Measurements from ENCODE around the gene PLXNC1.

Gene PLXNC1

GRCh38 chr12:94260717-94261116 is 112.3 kb downstream of the PLXNC1 start:
- Histone ChIP-seq H3K36me3 (ENCODE audit: control insufficient read depth, insufficient read depth, low read length) (peaks cover 11% of the 10 kb centered on the region), H3K4me3 (ENCODE audit: insufficient read depth, low read depth, low read length, poor library complexity, severe bottlenecking) (no peak overlapping the region), H3K4me1 (ENCODE audit: control insufficient read depth, insufficient read depth, low read length, poor library complexity, severe bottlenecking) (peaks cover 22% of the 10 kb centered on the region), H3K27ac (ENCODE audit: insufficient read depth, low read length, poor library complexity, severe bottlenecking) (no peak overlapping the region), H3K27me3 (replicated peaks; ENCODE audit: control insufficient read depth, insufficient read depth, low read length, poor library complexity, severe bottlenecking) (no peaks in the 10 kb centered on the region), H3K9me3 (ENCODE audit: control insufficient read depth, low read length) (no peaks in the 10 kb centered on the region)
- no peak for DNase-seq

DNA sequence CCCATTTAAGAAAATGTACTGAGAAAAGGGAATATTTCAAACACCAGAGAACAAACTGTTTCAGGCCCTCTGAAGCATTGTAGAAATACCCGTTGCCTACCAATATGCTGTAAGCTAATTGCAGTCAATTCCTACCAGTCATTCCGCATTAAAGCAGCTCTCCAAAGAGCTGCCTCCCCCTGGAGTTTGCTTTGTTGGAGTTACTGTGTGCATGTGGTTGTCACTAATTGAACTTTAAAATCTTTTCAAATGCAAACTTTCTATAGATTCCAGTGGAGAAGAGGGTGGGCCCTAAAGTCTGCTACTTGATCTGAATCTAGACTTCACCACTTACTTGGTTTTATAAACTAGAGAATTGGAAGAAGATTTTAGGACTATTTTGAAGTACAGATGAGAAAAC is 112.7 kb downstream of the PLXNC1 start:
- H3K27ac ChIP-seq (ENCODE audit: insufficient read depth, low read length, poor library complexity, severe bottlenecking), result no peak overlapping the region
- H3K27me3 ChIP-seq (replicated peaks; ENCODE audit: control insufficient read depth, insufficient read depth, low read length, poor library complexity, severe bottlenecking), result no peaks in the 10 kb centered on the region
- H3K36me3 ChIP-seq (ENCODE audit: control insufficient read depth, insufficient read depth, low read length), result peaks cover 7% of the 10 kb centered on the region
- peaks cover 22% of the 10 kb centered on the region for H3K4me1 ChIP-seq (ENCODE audit: control insufficient read depth, insufficient read depth, low read length, poor library complexity, severe bottlenecking)
- no peaks in the 10 kb centered on the region for H3K9me3 ChIP-seq (ENCODE audit: control insufficient read depth, low read length)
- DNase-seq, result no peak
- H3K4me3 ChIP-seq (ENCODE audit: insufficient read depth, low read depth, low read length, poor library complexity, severe bottlenecking), result no peak overlapping the region

DNA sequence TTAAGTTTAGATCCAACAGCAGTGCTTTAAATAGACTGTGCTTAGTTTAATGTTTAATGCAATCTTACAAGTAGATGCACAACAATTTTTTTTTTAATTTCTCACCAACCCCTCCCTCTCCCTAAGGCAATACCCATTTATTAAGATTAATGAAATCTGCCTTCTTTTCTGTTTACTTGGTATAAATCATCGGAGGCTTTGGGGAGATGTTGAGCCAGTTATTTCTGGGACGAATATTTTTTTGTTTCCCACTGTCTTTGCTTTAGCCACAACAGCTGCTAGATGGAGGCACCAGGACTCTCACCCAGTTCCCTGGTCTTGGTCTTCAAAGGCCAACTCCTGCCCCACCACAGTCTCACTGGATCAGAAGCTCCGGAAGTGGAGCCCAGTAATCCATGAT is 113.4 kb downstream of the PLXNC1 start:
- Histone ChIP-seq H3K4me3 (ENCODE audit: insufficient read depth, low read depth, low read length, poor library complexity, severe bottlenecking) (peak overlapping the region; percentile 82), H3K27me3 (replicated peaks; ENCODE audit: control insufficient read depth, insufficient read depth, low read length, poor library complexity, severe bottlenecking) (no peaks in the 10 kb centered on the region), H3K36me3 (ENCODE audit: control insufficient read depth, insufficient read depth, low read length) (peaks cover 4% of the 10 kb centered on the region), H3K4me1 (ENCODE audit: control insufficient read depth, insufficient read depth, low read length, poor library complexity, severe bottlenecking) (peaks cover 22% of the 10 kb centered on the region), H3K27ac (ENCODE audit: insufficient read depth, low read length, poor library complexity, severe bottlenecking) (peak overlapping the region; percentile 87), H3K9me3 (ENCODE audit: control insufficient read depth, low read length) (no peaks in the 10 kb centered on the region)
- no peak for DNase-seq

DNA sequence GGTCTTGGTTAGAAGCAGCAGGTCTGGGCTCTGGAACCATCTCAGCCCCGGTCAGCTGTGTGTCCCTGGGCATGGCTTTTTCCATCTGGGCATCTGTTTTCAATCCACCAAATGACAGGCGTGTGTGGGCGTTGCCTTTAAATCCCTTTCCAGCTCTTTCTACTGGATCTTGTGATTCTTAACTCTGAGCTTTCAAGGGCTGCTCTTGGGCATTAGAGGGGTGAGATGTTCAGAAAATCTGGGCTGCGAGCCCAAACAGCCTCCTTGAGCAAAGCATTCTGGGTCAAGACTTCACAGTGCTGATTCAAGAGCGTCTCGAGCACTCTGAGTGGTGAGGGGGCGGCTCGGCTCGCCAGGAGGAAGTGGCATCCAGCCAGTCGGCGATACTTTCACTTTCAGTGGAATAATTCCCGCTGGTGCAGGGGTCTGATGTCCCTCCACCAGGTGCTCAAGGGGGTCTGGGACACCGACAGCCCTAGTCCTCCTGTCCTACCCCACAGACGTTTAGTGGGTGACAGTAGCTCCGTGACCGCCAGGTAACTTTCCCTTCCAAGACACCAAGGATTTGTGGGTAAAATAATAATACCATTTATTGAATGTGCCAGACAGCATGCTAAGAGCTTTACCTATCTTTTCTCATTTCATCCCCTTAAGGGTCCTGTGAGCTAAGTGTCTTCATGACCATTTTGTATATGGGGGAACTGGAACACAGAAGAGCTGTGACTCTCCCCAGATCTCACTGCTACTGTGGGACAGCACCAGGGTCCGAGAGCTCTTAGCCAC is 114.0 kb downstream of the PLXNC1 start:
- DNase-seq, result peak; percentile 36 to 45 (median 38)
- Histone ChIP-seq H3K9me3 (ENCODE audit: control insufficient read depth, low read length) (no peaks in the 10 kb centered on the region), H3K4me3 (ENCODE audit: insufficient read depth, low read depth, low read length, poor library complexity, severe bottlenecking) (peak overlapping the region; percentile 82), H3K27ac (ENCODE audit: insufficient read depth, low read length, poor library complexity, severe bottlenecking) (peak overlapping the region; percentile 87), H3K27me3 (replicated peaks; ENCODE audit: control insufficient read depth, insufficient read depth, low read length, poor library complexity, severe bottlenecking) (no peaks in the 10 kb centered on the region), H3K36me3 (ENCODE audit: control insufficient read depth, insufficient read depth, low read length) (peaks cover 4% of the 10 kb centered on the region), H3K4me1 (ENCODE audit: control insufficient read depth, insufficient read depth, low read length, poor library complexity, severe bottlenecking) (peaks cover 22% of the 10 kb centered on the region)

- DNase-seq, result peak; percentile 29 to 44 (median 33)
Measured at GRCh38 chr12:94263011-94263811, 114.8 kb downstream of the PLXNC1 start.

DNA sequence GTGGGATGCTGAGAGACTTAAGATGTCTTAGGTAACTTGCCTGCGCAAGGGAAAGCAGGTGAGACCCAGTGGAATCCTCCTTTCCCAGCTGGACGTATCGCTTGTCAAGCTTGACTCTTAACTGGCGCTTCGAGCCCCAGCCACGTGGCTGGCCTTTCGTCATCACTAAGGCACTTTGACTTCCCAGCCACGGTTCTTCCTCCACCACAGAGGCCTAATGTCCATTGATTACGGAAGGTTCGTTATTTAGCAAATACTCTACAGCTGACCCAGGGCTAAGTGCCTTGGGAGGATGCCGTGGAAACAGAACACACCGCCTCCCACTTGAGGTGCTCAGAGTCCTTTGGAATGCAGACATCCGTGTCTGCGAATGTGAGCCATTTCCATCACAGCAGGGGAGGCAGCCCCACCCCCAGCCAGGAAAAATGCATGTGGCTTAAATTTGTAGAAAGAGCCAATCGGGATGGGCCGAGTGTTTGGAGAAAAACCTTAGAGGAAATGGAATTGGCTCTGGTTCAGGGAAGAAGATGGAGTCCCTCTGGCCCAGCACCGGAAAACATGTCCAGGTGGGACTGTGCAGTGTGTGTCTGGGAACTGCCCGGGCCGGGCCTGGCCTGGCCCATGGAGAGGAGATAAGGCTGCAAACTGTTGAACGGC is 115.7 kb downstream of the PLXNC1 start:
- Histone ChIP-seq H3K9me3 (ENCODE audit: control insufficient read depth, low read length) (no peaks in the 10 kb centered on the region), H3K27ac (ENCODE audit: insufficient read depth, low read length, poor library complexity, severe bottlenecking) (peak overlapping the region; percentile 87), H3K27me3 (replicated peaks; ENCODE audit: control insufficient read depth, insufficient read depth, low read length, poor library complexity, severe bottlenecking) (no peaks in the 10 kb centered on the region), H3K4me3 (ENCODE audit: insufficient read depth, low read depth, low read length, poor library complexity, severe bottlenecking) (no peak overlapping the region), H3K36me3 (ENCODE audit: control insufficient read depth, insufficient read depth, low read length) (peaks cover 4% of the 10 kb centered on the region), H3K4me1 (ENCODE audit: control insufficient read depth, insufficient read depth, low read length, poor library complexity, severe bottlenecking) (peaks cover 22% of the 10 kb centered on the region)
- DNase-seq, result no peak

More at GRCh38 chr12:94263011-94263811, 114.8 kb downstream of the PLXNC1 start:
- peaks cover 22% of the 10 kb centered on the region for H3K4me1 ChIP-seq (ENCODE audit: control insufficient read depth, insufficient read depth, low read length, poor library complexity, severe bottlenecking)
- peaks cover 4% of the 10 kb centered on the region for H3K36me3 ChIP-seq (ENCODE audit: control insufficient read depth, insufficient read depth, low read length)
- H3K27me3 ChIP-seq (replicated peaks; ENCODE audit: control insufficient read depth, insufficient read depth, low read length, poor library complexity, severe bottlenecking), result no peaks in the 10 kb centered on the region
- H3K4me3 ChIP-seq (ENCODE audit: insufficient read depth, low read depth, low read length, poor library complexity, severe bottlenecking), result peak overlapping the region; percentile 82
- no peaks in the 10 kb centered on the region for H3K9me3 ChIP-seq (ENCODE audit: control insufficient read depth, low read length)
- peak overlapping the region; percentile 87 for H3K27ac ChIP-seq (ENCODE audit: insufficient read depth, low read length, poor library complexity, severe bottlenecking)

GRCh38 chr12:94264736-94265485 is 116.5 kb downstream of the PLXNC1 start:
- no peaks in the 10 kb centered on the region for H3K9me3 ChIP-seq (ENCODE audit: control insufficient read depth, low read length)
- no peak for DNase-seq
- no peak overlapping the region for H3K4me3 ChIP-seq (ENCODE audit: insufficient read depth, low read depth, low read length, poor library complexity, severe bottlenecking)
- H3K36me3 ChIP-seq (ENCODE audit: control insufficient read depth, insufficient read depth, low read length), result peaks cover 4% of the 10 kb centered on the region
- no peaks in the 10 kb centered on the region for H3K27me3 ChIP-seq (replicated peaks; ENCODE audit: control insufficient read depth, insufficient read depth, low read length, poor library complexity, severe bottlenecking)
- H3K4me1 ChIP-seq (ENCODE audit: control insufficient read depth, insufficient read depth, low read length, poor library complexity, severe bottlenecking), result peaks cover 22% of the 10 kb centered on the region
- no peak overlapping the region for H3K27ac ChIP-seq (ENCODE audit: insufficient read depth, low read length, poor library complexity, severe bottlenecking)

GRCh38 chr12:94265539-94265938 is 117.2 kb downstream of the PLXNC1 start:
- Histone ChIP-seq H3K9me3 (ENCODE audit: control insufficient read depth, low read length) (no peaks in the 10 kb centered on the region), H3K27me3 (replicated peaks; ENCODE audit: control insufficient read depth, insufficient read depth, low read length, poor library complexity, severe bottlenecking) (no peaks in the 10 kb centered on the region), H3K4me1 (ENCODE audit: control insufficient read depth, insufficient read depth, low read length, poor library complexity, severe bottlenecking) (peaks cover 22% of the 10 kb centered on the region), H3K4me3 (ENCODE audit: insufficient read depth, low read depth, low read length, poor library complexity, severe bottlenecking) (no peak overlapping the region), H3K36me3 (ENCODE audit: control insufficient read depth, insufficient read depth, low read length) (peaks cover 4% of the 10 kb centered on the region), H3K27ac (ENCODE audit: insufficient read depth, low read length, poor library complexity, severe bottlenecking) (no peak overlapping the region)
- no peak for DNase-seq

DNA sequence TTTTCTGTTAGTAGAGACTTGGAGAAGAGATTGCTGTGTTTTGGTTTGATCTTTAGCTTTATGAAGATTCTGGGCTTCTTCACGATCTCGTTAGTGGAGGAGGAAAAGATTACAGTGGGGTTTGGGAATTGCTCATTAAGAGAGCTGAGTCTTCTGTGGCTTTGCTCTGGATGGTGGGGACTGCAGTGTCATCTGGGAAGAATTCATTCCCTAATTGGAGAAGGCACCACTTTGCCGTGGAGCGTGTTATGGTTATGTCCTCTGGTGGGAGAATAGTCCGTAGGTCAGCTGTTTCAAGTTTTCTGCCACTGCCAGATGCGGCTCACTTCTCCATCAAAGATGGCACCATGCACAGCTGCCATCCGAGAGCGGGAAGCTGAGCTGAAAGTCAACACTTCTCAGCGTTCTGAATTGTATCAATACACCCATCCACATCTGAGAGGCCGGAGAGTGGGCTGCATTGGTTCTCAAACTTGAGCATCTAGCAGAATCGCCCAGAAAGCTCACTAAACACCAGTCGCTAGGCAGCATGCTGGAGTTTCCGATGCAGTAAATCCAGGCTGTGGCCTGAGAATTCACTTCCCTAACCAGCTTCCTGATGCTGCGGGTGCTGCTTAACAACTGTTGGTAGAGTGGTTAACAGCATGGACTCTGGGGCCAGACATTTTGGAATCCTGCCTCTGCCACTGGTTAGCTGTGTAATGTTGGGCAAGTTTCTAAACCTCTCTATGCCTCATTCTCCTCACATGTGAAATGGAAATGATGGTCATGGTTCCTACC is 117.8 kb downstream of the PLXNC1 start:
- Histone ChIP-seq H3K9me3 (ENCODE audit: control insufficient read depth, low read length) (no peaks in the 10 kb centered on the region), H3K36me3 (ENCODE audit: control insufficient read depth, insufficient read depth, low read length) (peaks cover 3% of the 10 kb centered on the region), H3K4me1 (ENCODE audit: control insufficient read depth, insufficient read depth, low read length, poor library complexity, severe bottlenecking) (peaks cover 22% of the 10 kb centered on the region), H3K27ac (ENCODE audit: insufficient read depth, low read length, poor library complexity, severe bottlenecking) (no peak overlapping the region), H3K4me3 (ENCODE audit: insufficient read depth, low read depth, low read length, poor library complexity, severe bottlenecking) (no peak overlapping the region), H3K27me3 (replicated peaks; ENCODE audit: control insufficient read depth, insufficient read depth, low read length, poor library complexity, severe bottlenecking) (no peaks in the 10 kb centered on the region)
- no peak for DNase-seq
